Psoas muscle (tissue), 8 donors: ENCODE results near the gene CAMTA1. TPM values are rescaled to one million over a fixed set of nuclear protein-coding genes. Genes with fewer than 3 reads are reported as not detected.

Experiments
- ATAC-seq, 4 donors: fragments of 200-7000 bp; cut with Tn5 transposase; one replicate each; pipeline ENCODE4 v1.9.1; 2020; ENCODE audit warnings: moderate library complexity in 3 of 4, mild to moderate bottlenecking in 2 of 4
- DNase-seq, 2 donors: peaks; one replicate each; pipeline ENCODE4 v3.0.0-alpha.2; 2020
- H3K27ac ChIP-seq: fragments of 200-600 bp; one replicate; pipeline ENCODE4 v1.8.0; 2022
- H3K27me3 ChIP-seq, 3 donors: fragments of 200-600 bp in 1 of 3; one replicate each; pipeline versions ENCODE4 v1.6.1 to v1.8.0; 2013 to 2022; ENCODE audit warnings: low read length in 2 of 3, mild to moderate bottlenecking in 2 of 3, moderate library complexity in 1 of 3; ENCODE audit not compliant: insufficient read depth in 3 of 3
- H3K36me3 ChIP-seq, 2 donors: fragments of 200-600 bp in 1 of 2; one replicate each; pipeline versions ENCODE4 v1.6.1 to v1.8.0; 2013 to 2022; ENCODE audit warnings: low read depth in 1 of 2, mild to moderate bottlenecking in 1 of 2, moderate library complexity in 1 of 2; ENCODE audit not compliant: insufficient read depth in 1 of 2
- H3K4me1 ChIP-seq: fragments of 200-600 bp; one replicate; pipeline ENCODE4 v1.8.0; 2022
- H3K4me3 ChIP-seq: fragments of 200-600 bp; one replicate; pipeline ENCODE4 v1.8.0; 2022; ENCODE audit warnings: mild to moderate bottlenecking
- H3K9me3 ChIP-seq: fragments of 200-600 bp; one replicate; pipeline ENCODE4 v1.8.0; 2022
- CTCF ChIP-seq: fragments of 200-600 bp; IDR thresholded peaks from one replicate; pipeline ENCODE4 v1.8.0; 2022; ENCODE audit warnings: antibody characterized with exemption
- WGBS, 3 donors: extraction: QIAGEN DNeasy Blood & Tissue Kit; methylation state at CpG; one replicate each; pipeline versions ENCODE4 v1.1.6 to v1.1.7; 2013; 5-methylcytosine and 5-hydroxymethylcytosine counted together
- intact Hi-C, 2 donors: fragments of 100-400 bp; cut with DNase I; formaldehyde crosslinking; loops; one replicate each; pipeline versions ENCODE4 v1.11.0 to v1.14.2; 2022
- polyA plus RNA-seq, 3 donors: library from polyadenylated mRNA; stranded (reverse); fragments of 200-250 nt; gene quantifications; one replicate each; pipeline ENCODE4 v1.2.3, GENCODE V29; 2013
- total RNA-seq, 4 donors: library from RNA; stranded (reverse); fragmentation: NEBNext Ultra II Directional in 2 of 4; extraction: Animal tissue kit (Norgen Biotek cat#: 25700) in 2 of 4; gene quantifications; one replicate each; pipeline versions ENCODE4 v1.2.1 to v1.2.4, GENCODE V29; 2021 to 2023
- donor health status: healthy with polysubstance abuse.
- donor health status: DM: no; HTN: no; CAD: no; lungs with moderate emphysema.
- donor health status: Bipolar disorder and iron deficiency.
- donor health status: healthy.
- donor health status: DM: yes; HTN: yes; CAD: no.
- donor health status: DM: no; HTN: no; CAD: no.
- donor health status: DM: no; HTN: no; CAD: no.
- donor health status: DM: yes; HTN: yes; CAD: no.

The CAMTA1 gene
- total and polyA plus RNA-seq, 7 donors, result 64.6 to 206 (median 76.5) TPM

- Histone ChIP-seq H3K9me3 (no peaks in the 10 kb centered on the region), H3K36me3 (no peaks in the 10 kb centered on the region), H3K27ac (no peak overlapping the region), H3K4me3 (no peak overlapping the region), H3K4me1 (no peaks in the 10 kb centered on the region), H3K27me3 (no peaks in the 10 kb centered on the region)
- 59 to 74% (median 64%) methylated on average over 3 of the region's 3 CpGs for WGBS, 3 donors
- TF ChIP-seq CTCF, result no peak
- no peak for DNase-seq
- intact Hi-C loops, result no loop called here
- ATAC-seq, result no peak
Measured at GRCh38 chr1:7345516-7345915, 560.3 kb downstream of the CAMTA1 start.

- DNase-seq, result no peak
- intact Hi-C loops, result no loop called here
- TF ChIP-seq CTCF, result no peak
- Histone ChIP-seq H3K9me3 (no peaks in the 10 kb centered on the region), H3K27me3 (no peaks in the 10 kb centered on the region), H3K4me1 (no peaks in the 10 kb centered on the region), H3K4me3 (no peak overlapping the region), H3K27ac (no peak overlapping the region), H3K36me3 (no peaks in the 10 kb centered on the region)
- WGBS, 3 donors, result 94 to 97% (median 96%) methylated on average over 3 of the region's 3 CpGs
- ATAC-seq, result no peak
Measured at GRCh38 chr1:7346070-7346596, 560.9 kb downstream of the CAMTA1 start.

GRCh38 chr1:7346600-7347570 is 561.6 kb downstream of the CAMTA1 start:
- intact Hi-C loops, result no loop called here
- Histone ChIP-seq H3K4me3 (no peak overlapping the region), H3K9me3 (no peaks in the 10 kb centered on the region), H3K27ac (no peak overlapping the region), H3K27me3 (no peaks in the 10 kb centered on the region), H3K4me1 (no peaks in the 10 kb centered on the region), H3K36me3 (no peaks in the 10 kb centered on the region)
- WGBS, 3 donors, result 72 to 79% (median 78%) methylated on average over 24 of the region's 24 CpGs
- TF ChIP-seq CTCF, result no peak
- DNase-seq (no peak), ATAC-seq (no peak)

GRCh38 chr1:7348073-7348472 is 562.8 kb downstream of the CAMTA1 start:
- H3K4me3 ChIP-seq, result no peak overlapping the region
- no peaks in the 10 kb centered on the region for H3K4me1 ChIP-seq
- no peak for TF ChIP-seq CTCF
- no peaks in the 10 kb centered on the region for H3K27me3 ChIP-seq
- intact Hi-C loops, result no loop called here
- H3K27ac ChIP-seq, result no peak overlapping the region
- H3K36me3 ChIP-seq, result no peaks in the 10 kb centered on the region
- ATAC-seq, result no peak
- H3K9me3 ChIP-seq, result no peaks in the 10 kb centered on the region
- WGBS, 3 donors, result 68 to 77% (median 71%) methylated on average over 10 of the region's 10 CpGs
- no peak for DNase-seq
